Endothelial cell of umbilical vein (primary cell): Measurements from ENCODE around the gene RGL4. TPM values are rescaled to one million over a fixed set of nuclear protein-coding genes. Genes with fewer than 3 reads are reported as not detected.

Source experiments
- BruUV-seq: library from RNA; stranded (reverse); fragments of 400-500 nt; replicated peaks from 2 replicates; lab custom pipeline; 2021; lab: Mats Ljungman, UMichigan
- CTCF ChIA-PET: fragments of 300-600, 350-600 bp; sonication (Branson Sonifier 250); formaldehyde crosslinking; loops from one replicate; lab custom pipeline; 2021; ENCODE audit warnings: antibody characterized with exemption, inconsistent platforms; lab: Charles Lee
- POLR2A ChIA-PET: fragments of 300-600, 350-600 bp; sonication (Branson Sonifier 250); formaldehyde crosslinking; loops from one replicate; lab custom pipeline; 2021; ENCODE audit warnings: antibody characterized with exemption, inconsistent platforms; lab: Charles Lee
- DNase-seq: peaks from one replicate; pipeline ENCODE4 v3.0.0-alpha.2; 2011; ENCODE audit warnings: low read depth, low spot score
- FAIRE-seq: peaks from 2 replicates; lab custom pipeline; 2011; peaks lifted over from hg19 to GRCh38; lab: Jason Lieb, UNC
- H2AFZ ChIP-seq: 2 replicates; pipeline ENCODE4 v1.6.0; 2012; ENCODE audit warnings: low read depth, low read length, control low read depth, inconsistent platforms
- H3K27ac ChIP-seq: 2 replicates; pipeline ENCODE4 v1.5.1; 2011; ENCODE audit warnings: low read depth, mild to moderate bottlenecking, control low read depth, low read length, moderate library complexity; ENCODE audit not compliant: insufficient read depth
- H3K27me3 ChIP-seq, 2 experiments: 2 replicates each; pipeline versions ENCODE4 v1.6.0 to v1.6.1; 2011; ENCODE audit warnings: low read length in 2 of 2, mixed read lengths in 1 of 2; ENCODE audit not compliant: control insufficient read depth in 2 of 2, insufficient read depth in 2 of 2
- H3K36me3 ChIP-seq, 2 experiments: 2 replicates in 1 of 2; 3 replicates in 1 of 2; pipeline ENCODE4 v1.5.1; 2011; ENCODE audit warnings: low read length in 2 of 2, mild to moderate bottlenecking in 1 of 2, moderate library complexity in 1 of 2; ENCODE audit not compliant: control insufficient read depth in 2 of 2, insufficient read depth in 2 of 2; ENCODE audit errors: extremely low read depth in 1 of 2
- H3K4me1 ChIP-seq: 3 replicates; pipeline ENCODE4 v1.5.1; 2011; ENCODE audit warnings: mild to moderate bottlenecking, low read length; ENCODE audit not compliant: control insufficient read depth, insufficient read depth; ENCODE audit errors: extremely low read depth
- H3K4me2 ChIP-seq: 2 replicates; pipeline ENCODE4 v1.6.1; 2011; ENCODE audit warnings: low read length, control low read depth, mixed read lengths; ENCODE audit not compliant: insufficient read depth
- H3K4me3 ChIP-seq, 3 experiments: fragments of 200-600 bp in 1 of 3; sonication (generic), shearing (Covaris generic) in 1 of 3; replicated peaks in 1 of 3; 2 replicates each; pipeline ENCODE4 v1.5.1; 2011 to 2016; ENCODE audit warnings: control low read depth in 3 of 3, low read length in 3 of 3, mild to moderate bottlenecking in 2 of 3, inconsistent platforms in 1 of 3, low read depth in 1 of 3, moderate library complexity in 1 of 3; ENCODE audit not compliant: insufficient read depth in 1 of 3
- H3K79me2 ChIP-seq: 2 replicates; pipeline ENCODE4 v1.6.0; 2012; ENCODE audit warnings: low read length, inconsistent platforms; ENCODE audit not compliant: control insufficient read depth, insufficient read depth
- H3K9ac ChIP-seq: replicated peaks from 2 replicates; pipeline ENCODE3; 2011; ENCODE audit warnings: low read length, control low read depth; ENCODE audit not compliant: insufficient read depth; ENCODE audit errors: extremely low read depth
- H3K9me1 ChIP-seq: replicated peaks from 3 replicates; pipeline ENCODE4 v1.6.0; 2011; ENCODE audit warnings: mild to moderate bottlenecking, low read length; ENCODE audit not compliant: control insufficient read depth, insufficient read depth; ENCODE audit errors: extremely low read depth
- H3K9me3 ChIP-seq: replicated peaks from 2 replicates; pipeline ENCODE4 v1.5.1; 2012; ENCODE audit warnings: low read length, inconsistent platforms; ENCODE audit not compliant: control insufficient read depth, insufficient read depth
- H4K20me1 ChIP-seq: replicated peaks from 2 replicates; pipeline ENCODE3; 2011; ENCODE audit warnings: mild to moderate bottlenecking, low read length; ENCODE audit not compliant: control insufficient read depth, insufficient read depth; ENCODE audit errors: extremely low read depth
- EZH2 ChIP-seq: IDR thresholded peaks from 2 replicates; pipeline ENCODE4 v1.6.1; 2012; ENCODE audit warnings: borderline replicate concordance, low read depth, mild to moderate bottlenecking, moderate library complexity, low read length, inconsistent platforms; ENCODE audit not compliant: severe bottlenecking
- FOS ChIP-seq: IDR thresholded peaks from 2 replicates; pipeline ENCODE4 v1.6.1; 2011; ENCODE audit warnings: mild to moderate bottlenecking, low read length, moderate library complexity, borderline replicate concordance; ENCODE audit not compliant: insufficient read depth
- GATA2 ChIP-seq: IDR thresholded peaks from 2 replicates; pipeline ENCODE4 v1.7.0; 2011; ENCODE audit warnings: low read depth, mild to moderate bottlenecking, moderate library complexity, mixed read lengths, low read length; ENCODE audit not compliant: insufficient read length, insufficient read depth
- JUN ChIP-seq: IDR thresholded peaks from 2 replicates; pipeline ENCODE4 v1.6.1; 2011; ENCODE audit warnings: borderline replicate concordance, low read depth; ENCODE audit not compliant: insufficient read length, insufficient read depth
- MYC ChIP-seq: IDR thresholded peaks from one replicate; pipeline ENCODE4 v1.6.1; 2011; ENCODE audit warnings: mild to moderate bottlenecking, low read depth, low read length
- POLR2A ChIP-seq: IDR thresholded peaks from 2 replicates; pipeline ENCODE4 v1.6.1; 2012; ENCODE audit warnings: low read depth, mild to moderate bottlenecking, control low read depth, low read length
- POLR2AphosphoS5 ChIP-seq: IDR thresholded peaks from 2 replicates; pipeline ENCODE4 v1.6.1; 2012; ENCODE audit warnings: low read depth, mild to moderate bottlenecking, control low read depth, low read length, moderate library complexity; ENCODE audit not compliant: insufficient read depth
- dilution Hi-C: fragments of 300-500 bp; cut with MboI; formaldehyde crosslinking; loops from one replicate; pipeline ENCODE4 v1.15.0; 2019; ENCODE audit warnings: low sequenced_read_pairs; ENCODE audit not compliant: extremely low pct_ligation_motif_present
- intact Hi-C: fragments of 100-400 bp; cut with micrococcal nuclease; formaldehyde crosslinking; loops from one replicate; pipeline ENCODE4 v1.10.0; 2022
- polyA plus RNA-seq, 4 experiments: library from polyadenylated mRNA; depleted of rRNA in 3 of 4; stranded (reverse) in 3 of 4; unstranded in 1 of 4; fragments of >200 nt; gene quantifications; 2 replicates each; pipeline versions ENCODE4 v1.2.1 to v1.2.3, GENCODE V29; 2011 to 2012; ENCODE audit warnings: missing spikeins in 1 of 4
- total RNA-seq: library from RNA; stranded (reverse); gene quantifications from 2 replicates; pipeline ENCODE4 v1.2.3, GENCODE V29; 2021
- TF ChIP-seq, protein P1 (sequence below), 2 donors: IDR thresholded peaks; 1 replicate in 1 of 2; 2 replicates in 1 of 2; pipeline ENCODE4 v1.5.1; 2011; ENCODE audit warnings: low read length in 2 of 2, mild to moderate bottlenecking in 2 of 2, moderate library complexity in 2 of 2, control low read depth in 1 of 2, inconsistent platforms in 1 of 2, low read depth in 1 of 2; ENCODE audit not compliant: insufficient read depth in 1 of 2; ENCODE audit errors: extremely low read depth in 1 of 2
- TF ChIP-seq, protein P2 (sequence below): IDR thresholded peaks from 2 replicates; pipeline ENCODE4 v1.6.1; 2011; ENCODE audit not compliant: insufficient read depth, insufficient read length

The RGL4 gene
- total and polyA plus RNA-seq, 2 donors (not counting 3 experiments of a cell fraction or from before 2014, with no cell fraction given), result not detected

DNA sequence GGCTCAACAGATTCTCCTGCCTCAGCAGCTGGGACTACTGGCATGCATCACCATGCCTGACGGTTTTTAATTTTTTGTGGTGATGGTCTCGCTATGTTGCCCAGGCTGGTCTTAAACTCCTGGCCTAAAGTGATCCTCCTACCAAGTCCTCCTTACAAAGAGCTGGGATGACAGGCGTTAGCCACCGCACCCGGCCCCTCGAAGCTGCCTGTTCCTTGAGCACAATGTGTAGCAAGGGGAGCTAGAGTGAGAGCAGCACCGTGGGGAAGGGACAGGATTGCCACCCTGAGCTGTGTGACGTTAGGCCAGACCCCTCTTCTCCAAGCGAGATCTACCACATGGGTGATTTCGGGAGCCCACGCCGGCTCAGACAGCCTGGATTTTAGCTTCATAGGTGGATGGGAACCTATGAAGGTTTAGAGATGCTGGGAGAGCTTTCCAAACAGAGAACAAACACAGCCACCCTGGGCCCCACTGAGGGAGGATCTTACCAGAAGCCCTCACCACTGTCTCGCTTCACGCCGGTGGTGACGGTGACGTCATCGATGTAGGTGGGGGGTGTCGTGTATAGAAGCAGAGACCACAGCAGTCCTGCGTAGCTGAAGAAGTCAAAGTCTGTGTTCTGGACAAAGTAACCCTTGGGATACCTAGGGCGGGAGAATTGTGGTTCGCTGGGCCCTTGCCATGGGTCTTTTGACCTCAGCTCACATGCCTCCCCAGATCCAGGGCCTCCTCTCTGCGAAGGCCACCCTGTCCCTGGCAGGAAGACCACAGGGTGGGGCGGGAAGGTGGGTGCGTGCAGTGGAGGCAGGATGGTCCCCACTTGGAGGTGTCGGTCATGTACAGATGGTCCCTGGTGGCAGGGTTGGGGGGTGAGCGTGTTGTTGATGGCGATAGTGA lies 23.1 kb downstream of the RGL4 start:
- no peaks in the 10 kb centered on the region for H4K20me1 ChIP-seq
- H3K9me1 ChIP-seq, result no peaks in the 10 kb centered on the region
- no peaks in the 10 kb centered on the region for H3K4me1 ChIP-seq
- H3K27me3 ChIP-seq, result no peaks in the 10 kb centered on the region
- ChIA-PET CTCF (interaction anchor here (1.2 to 2.0 kb wide), 2 partner anchors 57 to 136 kb away, joined by 3 to 5 read pairs; no protein-coding TSS in a partner anchor), POLR2A (no interaction called here)
- H3K36me3 ChIP-seq, result peaks cover 6 to 16% of the 10 kb centered on the region in 2 experiments
- no peak overlapping the region for H3K4me2 ChIP-seq
- intact Hi-C loops (no loop called here), dilution Hi-C loops (no loop called here)
- no peak for TF ChIP-seq EZH2
- TF ChIP-seq POLR2AphosphoS5, result no peak
- TF ChIP-seq MYC, result no peak
- TF ChIP-seq, protein P1, sequence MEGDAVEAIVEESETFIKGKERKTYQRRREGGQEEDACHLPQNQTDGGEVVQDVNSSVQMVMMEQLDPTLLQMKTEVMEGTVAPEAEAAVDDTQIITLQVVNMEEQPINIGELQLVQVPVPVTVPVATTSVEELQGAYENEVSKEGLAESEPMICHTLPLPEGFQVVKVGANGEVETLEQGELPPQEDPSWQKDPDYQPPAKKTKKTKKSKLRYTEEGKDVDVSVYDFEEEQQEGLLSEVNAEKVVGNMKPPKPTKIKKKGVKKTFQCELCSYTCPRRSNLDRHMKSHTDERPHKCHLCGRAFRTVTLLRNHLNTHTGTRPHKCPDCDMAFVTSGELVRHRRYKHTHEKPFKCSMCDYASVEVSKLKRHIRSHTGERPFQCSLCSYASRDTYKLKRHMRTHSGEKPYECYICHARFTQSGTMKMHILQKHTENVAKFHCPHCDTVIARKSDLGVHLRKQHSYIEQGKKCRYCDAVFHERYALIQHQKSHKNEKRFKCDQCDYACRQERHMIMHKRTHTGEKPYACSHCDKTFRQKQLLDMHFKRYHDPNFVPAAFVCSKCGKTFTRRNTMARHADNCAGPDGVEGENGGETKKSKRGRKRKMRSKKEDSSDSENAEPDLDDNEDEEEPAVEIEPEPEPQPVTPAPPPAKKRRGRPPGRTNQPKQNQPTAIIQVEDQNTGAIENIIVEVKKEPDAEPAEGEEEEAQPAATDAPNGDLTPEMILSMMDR (IDR thresholded peaks at IDR 0.05; ENCODE audit: extremely low read depth in 1 of 2, insufficient read depth in 1 of 2, low read depth in 1 of 2, low read length in 2 of 2), result no peak
- no peak for TF ChIP-seq FOS
- no peak for TF ChIP-seq GATA2
- TF ChIP-seq JUN, result no peak
- TF ChIP-seq, protein P2, sequence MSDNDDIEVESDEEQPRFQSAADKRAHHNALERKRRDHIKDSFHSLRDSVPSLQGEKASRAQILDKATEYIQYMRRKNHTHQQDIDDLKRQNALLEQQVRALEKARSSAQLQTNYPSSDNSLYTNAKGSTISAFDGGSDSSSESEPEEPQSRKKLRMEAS, result no peak
- no peak for TF ChIP-seq POLR2A
- no peaks in the 10 kb centered on the region for H3K9me3 ChIP-seq
- no peak overlapping the region for H3K9ac ChIP-seq
- H2AFZ ChIP-seq, result no peak overlapping the region
- FAIRE-seq (no peak), DNase-seq (no peak)
- peaks cover 14% of the 10 kb centered on the region for H3K79me2 ChIP-seq
- BruUV-seq, result no TSS peak
- no peak overlapping the region for H3K27ac ChIP-seq
- H3K4me3 ChIP-seq, result no peak overlapping the region
